GM23248 (cell line): Measurements from ENCODE around the gene HEXIM1. TPM values are rescaled to one million over a fixed set of nuclear protein-coding genes. Genes with fewer than 3 reads are reported as not detected.

ENCODE experiments used
- DNase-seq: peaks from one replicate; pipeline ENCODE4 v3.0.0-alpha.2; 2015
- H2AFZ ChIP-seq: fragments of 200-600 bp; sonication (generic); 2 replicates; pipeline ENCODE4 v1.6.1; 2016; ENCODE audit warnings: antibody characterized with exemption
- H3F3A ChIP-seq: fragments of 200-600 bp; sonication (generic); 2 replicates; pipeline ENCODE4 v1.6.1; 2016; ENCODE audit warnings: mild to moderate bottlenecking, antibody characterized with exemption, mixed run types; ENCODE audit not compliant: insufficient read depth
- H3K27ac ChIP-seq: fragments of 200-600 bp; sonication (generic); 2 replicates; pipeline ENCODE4 v1.5.1; 2016; ENCODE audit warnings: mild to moderate bottlenecking
- H3K27me3 ChIP-seq: fragments of 200-600 bp; sonication (generic); replicated peaks from 2 replicates; pipeline ENCODE4 v1.6.1; 2016; ENCODE audit warnings: mild to moderate bottlenecking; ENCODE audit not compliant: insufficient read depth
- H3K36me3 ChIP-seq: fragments of 200-600 bp; sonication (generic); 2 replicates; pipeline ENCODE4 v1.6.1; 2016; ENCODE audit warnings: low read depth, mild to moderate bottlenecking
- H3K4me1 ChIP-seq: fragments of 200-600 bp; sonication (generic); 2 replicates; pipeline ENCODE4 v1.6.1; 2016; ENCODE audit warnings: mild to moderate bottlenecking; ENCODE audit not compliant: insufficient read depth
- H3K4me2 ChIP-seq: fragments of 200-600 bp; sonication (generic); one replicate; pipeline ENCODE4 v1.6.1; 2016; ENCODE audit warnings: mild to moderate bottlenecking; ENCODE audit not compliant: unreplicated experiment
- H3K4me3 ChIP-seq: fragments of 200-600 bp; sonication (generic); 2 replicates; pipeline ENCODE4 v1.5.1; 2016; ENCODE audit warnings: mild to moderate bottlenecking
- H3K79me2 ChIP-seq: fragments of 200-600 bp; sonication (generic); 2 replicates; pipeline ENCODE4 v1.6.1; 2016; ENCODE audit warnings: mild to moderate bottlenecking; ENCODE audit not compliant: insufficient read depth
- H3K9ac ChIP-seq: fragments of 200-600 bp; sonication (generic); 2 replicates; pipeline ENCODE4 v1.6.1; 2016; ENCODE audit warnings: mild to moderate bottlenecking
- H3K9me2 ChIP-seq: fragments of 200-600 bp; sonication (generic); 2 replicates; pipeline ENCODE4 v1.6.1; 2016; ENCODE audit warnings: mixed run types, mild to moderate bottlenecking, moderate library complexity; ENCODE audit not compliant: insufficient read depth
- H3K9me3 ChIP-seq: fragments of 200-600 bp; sonication (generic); one replicate; pipeline ENCODE4 v1.6.1; 2017; ENCODE audit warnings: low read depth
- H4K20me1 ChIP-seq: fragments of 200-600 bp; sonication (generic); 2 replicates; pipeline ENCODE4 v1.6.0; 2016; ENCODE audit not compliant: insufficient read depth
- EZH2 ChIP-seq: fragments of 200-600 bp; sonication (generic); IDR thresholded peaks from 2 replicates; pipeline ENCODE4 v1.6.1; 2018; ENCODE audit warnings: antibody characterized with exemption, mild to moderate bottlenecking; ENCODE audit not compliant: insufficient read depth, poor library complexity, severe bottlenecking
- EZH2phosphoT487 ChIP-seq: fragments of 200-600 bp; sonication (generic); IDR thresholded peaks from 2 replicates; pipeline ENCODE4 v1.6.1; 2018; ENCODE audit warnings: antibody characterized with exemption, moderate library complexity, mild to moderate bottlenecking, low read depth; ENCODE audit not compliant: insufficient read depth
- WGBS, 2 experiments: methylation state at CpG; one replicate each; pipeline ENCODE4 v1.1.6; 2015 to 2017; ENCODE audit warnings: low lambda C conversion rate in 2 of 2, low coverage in 1 of 2; ENCODE audit errors: missing lambda C conversion rate in 2 of 2; 5-methylcytosine and 5-hydroxymethylcytosine counted together
- in situ Hi-C: fragments of 300-500 bp; cut with MboI; formaldehyde crosslinking; loops from 2 replicates; pipeline ENCODE4 v1.15.0; 2020
- polyA plus RNA-seq: library from polyadenylated mRNA; unstranded; fragments of >200 nt; fragmentation: Nextera tagmentation; extraction: Ambion mirVana; gene quantifications from 2 replicates; pipeline ENCODE4 v1.2.1, GENCODE V29; 2016
- total RNA-seq: library from RNA; depleted of rRNA; stranded (reverse); fragments of >200 nt; shearing (Covaris generic); gene quantifications from 2 replicates; pipeline ENCODE4 v1.2.3, GENCODE V29; 2014

The HEXIM1 gene
- total and polyA plus RNA-seq, 2 experiments from 2014 or later: 10.6 to 16.2 TPM

- Histone ChIP-seq H3K27me3 (no peaks in the 10 kb centered on the region), H3K4me1 (peaks cover 30% of the 10 kb centered on the region)
- WGBS, 2 experiments: 92 to 95% methylated on average over 34 to 43 of the region's 43 CpGs
Measured at GRCh38 chr17:45168991-45169752, 20.9 kb downstream of the HEXIM1 start.

GRCh38 chr17:45170280-45170930, 22.1 kb downstream of the HEXIM1 start:
- Histone ChIP-seq H3K4me3 (peak overlapping the region; percentile 70), H3K9me2 (no peaks in the 10 kb centered on the region), H3K79me2 (no peaks in the 10 kb centered on the region), H4K20me1 (no peaks in the 10 kb centered on the region), H3K27me3 (no peaks in the 10 kb centered on the region), H3K27ac (peak overlapping the region; percentile 99), H3K9ac (peak overlapping the region; percentile 93), H3K36me3 (no peaks in the 10 kb centered on the region), H2AFZ (peak overlapping the region; percentile 60), H3K4me2 (peak overlapping the region; percentile 90), H3K9me3 (no peaks in the 10 kb centered on the region), H3F3A (peaks cover 14% of the 10 kb centered on the region), H3K4me1 (peaks cover 32% of the 10 kb centered on the region)
- in situ Hi-C loops: no loop called here
- TF ChIP-seq EZH2phosphoT487 (no peak), EZH2 (no peak)
- no peak for DNase-seq
- WGBS, 2 experiments: 37 to 38% methylated on average over 11 to 12 of the region's 12 CpGs

More at GRCh38 chr17:45168991-45169752, 20.9 kb downstream of the HEXIM1 start:
- Histone ChIP-seq H3K9me3 (no peaks in the 10 kb centered on the region), H3F3A (peaks cover 14% of the 10 kb centered on the region), H3K4me3 (no peak overlapping the region), H3K79me2 (no peaks in the 10 kb centered on the region), H3K4me2 (no peak overlapping the region), H2AFZ (no peak overlapping the region), H3K9me2 (no peaks in the 10 kb centered on the region), H3K36me3 (no peaks in the 10 kb centered on the region), H3K9ac (no peak overlapping the region), H3K27ac (no peak overlapping the region), H4K20me1 (no peaks in the 10 kb centered on the region)
- in situ Hi-C loops: no loop called here
- DNase-seq: no peak
- no peak for TF ChIP-seq EZH2
- TF ChIP-seq EZH2phosphoT487: no peak

- H3K9me3 ChIP-seq: no peaks in the 10 kb centered on the region
- H4K20me1 ChIP-seq: no peaks in the 10 kb centered on the region
- H3K9ac ChIP-seq: peak overlapping the region; percentile 93
- 3 to 9% methylated on average over 5 of the region's 5 CpGs for WGBS, 2 experiments
- peak; percentile 96 for DNase-seq
- peak overlapping the region; percentile 60 for H2AFZ ChIP-seq
- no peaks in the 10 kb centered on the region for H3K79me2 ChIP-seq
- peak overlapping the region; percentile 90 for H3K4me2 ChIP-seq
- H3K9me2 ChIP-seq: no peaks in the 10 kb centered on the region
- in situ Hi-C loops: no loop called here
- no peaks in the 10 kb centered on the region for H3K36me3 ChIP-seq
- peaks cover 17% of the 10 kb centered on the region for H3F3A ChIP-seq
- H3K27ac ChIP-seq: peak overlapping the region; percentile 99
- peaks cover 38% of the 10 kb centered on the region for H3K4me1 ChIP-seq
- peak overlapping the region; percentile 70 for H3K4me3 ChIP-seq
- no peak for TF ChIP-seq EZH2phosphoT487
- TF ChIP-seq EZH2: no peak
- no peaks in the 10 kb centered on the region for H3K27me3 ChIP-seq
Measured at GRCh38 chr17:45170931-45171337, 22.7 kb downstream of the HEXIM1 start.

GRCh38 chr17:45171338-45172231, 23.3 kb downstream of the HEXIM1 start:
- H2AFZ ChIP-seq: peak overlapping the region; percentile 62
- H3K4me3 ChIP-seq: peak overlapping the region; percentile 70
- peaks cover 18% of the 10 kb centered on the region for H3F3A ChIP-seq
- no peaks in the 10 kb centered on the region for H3K79me2 ChIP-seq
- in situ Hi-C loops: no loop called here
- H3K9ac ChIP-seq: peak overlapping the region; percentile 93
- TF ChIP-seq EZH2: no peak
- no peak for TF ChIP-seq EZH2phosphoT487
- peak; percentile 76 for DNase-seq
- peaks cover 41% of the 10 kb centered on the region for H3K4me1 ChIP-seq
- no peaks in the 10 kb centered on the region for H3K36me3 ChIP-seq
- H3K9me3 ChIP-seq: no peaks in the 10 kb centered on the region
- H3K9me2 ChIP-seq: no peaks in the 10 kb centered on the region
- no peaks in the 10 kb centered on the region for H3K27me3 ChIP-seq
- H4K20me1 ChIP-seq: no peaks in the 10 kb centered on the region
- peak overlapping the region; percentile 90 for H3K4me2 ChIP-seq
- H3K27ac ChIP-seq: peak overlapping the region; percentile 99
- WGBS, 2 experiments: 3 to 4% methylated on average over 20 of the region's 20 CpGs
